ENCODE data around the gene STAG1.
"Not testable (repeated sequence)": the region's sequence is repeated elsewhere in the genome, so short reads cannot be mapped to it uniquely, and the experiment has no call there.

Gene STAG1

DNA sequence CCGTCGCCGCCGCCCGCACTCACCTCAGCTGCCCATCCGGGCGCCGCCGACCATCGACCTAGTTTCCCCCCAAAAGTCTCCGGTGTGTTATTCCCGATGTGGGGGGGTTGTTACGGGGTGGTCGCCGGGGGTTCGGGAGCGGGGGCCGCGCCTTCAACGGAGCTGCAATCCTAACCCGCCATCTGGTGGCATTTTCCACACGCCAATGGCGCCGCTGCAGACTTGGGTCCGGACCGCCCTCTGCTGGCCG is at the start of gene STAG1:
STAG1 (minus strand) TSS at position 207 of the 250 bp plus-strand sequence. CDS start 121,480 bp downstream, outside the sequence.
- no peak for DNase-seq

DNA sequence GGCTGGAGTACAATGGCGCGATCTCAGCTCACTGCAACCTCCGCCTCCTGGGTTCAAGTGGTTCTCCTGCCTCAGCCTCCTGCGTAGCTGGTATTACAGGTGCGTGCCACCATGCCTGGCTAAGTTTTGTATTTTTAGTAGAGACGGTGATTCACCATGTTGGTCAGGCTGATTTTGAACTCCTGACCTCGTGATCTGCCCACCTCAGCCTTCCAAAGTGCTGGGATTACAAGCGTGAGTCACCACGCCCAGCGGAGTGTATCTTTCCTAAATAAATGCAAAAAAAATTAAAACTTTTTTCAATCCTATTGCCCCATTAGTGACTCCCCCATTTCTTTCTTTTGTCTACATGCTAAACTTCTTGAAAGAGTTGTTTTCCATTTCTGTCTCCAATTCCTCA is 49.0 kb upstream of the STAG1 start:
- DNase-seq, result not testable (repeated sequence)

DNA sequence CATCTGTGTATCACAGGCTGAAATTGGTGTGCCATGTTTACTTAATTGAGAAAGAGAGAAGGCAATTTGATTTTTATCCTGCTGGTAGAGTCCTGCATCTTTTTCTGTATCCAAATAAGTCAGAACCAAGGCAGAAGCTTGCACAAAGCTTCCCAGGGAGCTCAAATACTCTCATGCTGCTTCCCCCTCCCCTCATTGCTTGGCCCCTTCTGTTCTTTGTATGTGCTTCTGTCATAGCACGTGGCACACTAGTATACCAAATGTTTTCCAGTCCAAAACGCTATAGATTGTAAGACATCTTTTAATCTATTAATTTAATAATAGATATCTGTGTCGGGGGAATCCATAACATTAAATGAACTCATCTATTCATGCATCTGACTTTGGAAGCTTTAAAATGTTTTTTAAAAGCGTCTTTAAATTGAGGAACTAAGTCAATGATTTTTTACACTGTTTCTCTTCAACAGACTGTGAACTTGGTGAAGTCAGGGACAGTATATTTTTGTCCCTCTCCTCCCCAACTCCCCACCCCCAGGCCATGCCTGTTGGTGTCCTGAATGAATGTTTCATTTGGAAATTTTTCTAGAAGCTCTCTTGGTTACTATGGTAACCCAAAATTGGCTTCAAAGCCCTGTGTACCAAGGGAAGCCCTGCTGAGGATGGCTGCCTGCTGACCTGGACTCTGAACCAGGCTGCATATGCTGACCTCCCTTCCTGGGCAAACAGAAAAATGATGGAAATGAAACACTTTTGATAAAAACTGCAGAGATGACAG is 40.6 kb upstream of the STAG1 start:
- no peak for DNase-seq

DNA sequence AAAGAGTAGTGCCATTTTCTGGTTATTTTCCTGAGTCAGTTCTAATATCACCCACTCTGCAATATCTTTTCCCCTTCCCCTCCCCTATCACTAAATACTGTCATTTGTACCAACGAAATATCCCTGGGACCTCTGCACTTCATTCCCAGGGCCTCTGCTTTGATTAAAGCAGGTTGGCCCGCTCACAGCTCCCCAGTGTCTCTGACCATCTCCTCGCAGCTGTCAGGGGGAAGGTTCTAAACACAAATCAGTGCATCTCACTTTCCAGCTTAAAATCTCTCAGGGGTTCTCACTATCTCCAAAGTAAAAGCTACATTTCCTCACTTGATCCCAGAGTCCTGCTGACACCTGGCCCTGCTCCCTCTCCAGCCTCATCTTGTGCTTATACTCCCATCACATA is 38.6 kb upstream of the STAG1 start:
- no peak for DNase-seq

DNA sequence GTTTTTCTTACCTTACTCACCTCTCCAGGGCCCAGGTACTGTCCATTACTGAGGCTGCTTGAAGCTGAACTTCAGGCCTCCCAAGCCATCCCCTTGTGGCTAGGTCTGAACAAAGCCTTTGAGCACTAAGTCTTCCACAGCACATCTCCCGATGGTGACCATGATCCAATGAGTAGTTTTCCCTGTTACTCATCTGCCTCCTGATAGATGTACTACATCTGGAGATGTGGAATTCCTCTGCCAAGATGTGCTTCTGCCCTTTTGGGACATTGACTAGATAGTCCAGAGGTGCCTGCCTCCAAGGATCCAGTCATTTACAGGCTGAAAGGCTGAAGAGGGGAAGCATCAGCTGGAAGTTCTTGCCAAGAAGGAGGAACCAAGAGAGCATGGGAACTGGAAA is 37.8 kb upstream of the STAG1 start:
- no peak for DNase-seq

DNA sequence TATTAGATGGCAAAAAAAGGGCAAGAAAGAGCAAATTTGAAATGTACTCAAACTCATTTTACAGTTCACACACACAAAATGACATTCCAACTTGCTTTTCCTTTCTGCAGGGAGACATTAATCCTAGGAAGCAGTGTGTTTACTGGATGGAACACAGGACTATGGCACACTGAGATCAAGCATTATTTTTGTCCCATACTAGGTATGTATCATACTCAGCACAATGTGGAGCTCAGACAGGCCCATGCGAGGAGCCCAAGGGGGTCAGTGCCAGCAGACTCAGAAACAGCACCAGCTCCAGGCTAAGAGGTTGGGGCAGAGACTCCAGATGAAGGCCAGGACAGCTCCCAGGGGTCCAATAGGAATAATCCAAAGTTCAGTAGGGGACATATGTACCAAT is 36.0 kb upstream of the STAG1 start:
- no peak for DNase-seq

DNA sequence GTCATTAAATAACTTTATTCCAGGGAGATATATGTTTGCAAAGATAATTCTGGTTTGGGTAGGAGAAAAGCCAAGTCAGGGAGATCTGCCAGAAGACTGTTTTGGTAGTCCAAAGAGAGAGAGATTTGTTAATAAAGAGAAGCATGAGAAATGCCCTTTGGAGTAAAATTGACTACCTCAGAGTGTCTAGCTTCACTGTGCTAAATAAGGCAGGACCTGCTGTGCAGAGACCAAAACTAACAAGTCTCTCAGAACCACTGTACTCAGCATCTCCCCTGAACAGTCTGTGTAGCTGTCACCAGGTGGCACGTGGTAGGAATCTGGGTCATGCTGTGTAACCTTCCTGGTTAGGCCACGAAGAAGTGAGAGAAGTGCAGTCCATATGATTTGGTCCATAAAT is 35.2 kb upstream of the STAG1 start:
- DNase-seq, result peak; percentile 33

DNA sequence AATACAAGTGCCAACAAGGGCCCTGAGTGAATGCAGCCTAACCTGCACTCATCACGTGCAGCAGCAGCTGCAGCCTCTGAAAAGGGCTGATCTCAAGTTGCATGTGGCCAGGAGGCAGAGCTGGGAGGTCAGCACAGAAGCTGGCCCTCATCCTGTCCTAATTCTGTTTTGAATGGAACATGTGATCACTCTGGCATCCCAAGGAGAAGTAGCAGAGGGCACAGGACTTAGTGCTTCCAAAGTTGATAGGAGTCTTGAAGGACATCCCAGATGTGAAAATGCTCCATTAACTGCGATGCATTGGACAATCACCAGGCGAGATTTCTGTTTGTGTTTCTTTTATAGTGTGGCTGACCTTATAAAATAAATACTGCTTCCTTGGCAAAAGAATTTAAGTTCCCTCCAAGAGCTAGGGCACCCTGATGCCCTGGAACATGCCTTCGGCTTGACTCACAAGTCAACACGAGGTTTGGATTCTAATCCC is 31.6 kb upstream of the STAG1 start:
- DNase-seq, result no peak

DNA sequence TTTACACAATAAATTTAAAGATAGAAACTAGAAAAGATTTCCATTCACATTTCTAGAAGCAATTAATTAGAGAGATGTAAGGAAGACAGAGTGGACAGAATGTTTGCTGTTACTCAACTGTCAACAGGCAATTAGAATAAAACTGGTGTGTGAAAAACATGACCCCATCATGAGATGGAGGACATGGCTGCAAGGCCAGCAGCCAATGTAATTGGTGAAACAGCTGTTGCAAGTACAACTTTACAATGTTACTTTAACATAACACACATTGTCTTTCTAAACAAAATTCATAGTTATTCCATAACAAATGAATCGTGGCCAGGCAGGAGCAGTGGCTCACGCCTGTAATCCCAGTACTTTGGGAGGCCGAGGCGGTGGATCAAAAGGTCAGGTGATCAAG is 28.6 kb upstream of the STAG1 start:
- DNase-seq, result no peak

DNA sequence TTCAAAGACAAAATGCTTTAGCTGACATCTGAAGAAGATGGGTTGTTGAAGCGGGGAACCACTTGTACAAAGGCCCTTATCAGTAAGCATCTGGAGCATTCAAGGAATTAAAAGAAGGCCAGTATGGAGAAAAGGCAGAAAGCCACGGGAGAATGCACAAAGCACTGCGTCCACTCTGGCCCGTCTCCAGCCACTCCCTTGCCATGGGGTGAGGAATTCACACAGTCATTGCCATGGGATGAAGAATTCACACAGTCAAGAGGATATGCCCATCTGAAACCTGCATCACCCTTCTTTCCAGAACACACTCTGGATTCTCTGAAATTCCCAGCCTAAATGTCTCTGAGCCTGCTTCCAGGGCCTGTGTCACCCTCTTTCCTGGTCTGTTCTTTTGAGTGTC is 26.7 kb upstream of the STAG1 start:
- DNase-seq, result no peak

DNA sequence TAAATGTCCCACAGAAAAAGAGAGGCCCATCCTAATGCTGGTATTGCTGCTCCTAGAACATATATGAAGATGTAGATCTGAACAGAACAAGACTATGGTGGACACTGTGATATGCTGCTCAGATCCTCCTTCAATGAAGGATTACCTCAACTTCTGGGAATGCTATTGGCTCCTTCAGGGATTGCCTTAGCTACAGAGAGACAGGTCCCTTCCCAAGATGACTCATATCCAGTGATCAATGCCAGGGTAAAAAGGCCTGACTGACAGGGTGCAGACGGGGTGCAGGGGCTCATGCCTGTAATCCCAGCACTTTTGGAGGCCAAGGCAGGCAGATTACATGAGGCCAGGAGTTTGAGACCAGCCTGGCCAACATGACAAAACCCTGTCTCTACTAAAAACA is 20.5 kb upstream of the STAG1 start:
- no peak for DNase-seq

DNA sequence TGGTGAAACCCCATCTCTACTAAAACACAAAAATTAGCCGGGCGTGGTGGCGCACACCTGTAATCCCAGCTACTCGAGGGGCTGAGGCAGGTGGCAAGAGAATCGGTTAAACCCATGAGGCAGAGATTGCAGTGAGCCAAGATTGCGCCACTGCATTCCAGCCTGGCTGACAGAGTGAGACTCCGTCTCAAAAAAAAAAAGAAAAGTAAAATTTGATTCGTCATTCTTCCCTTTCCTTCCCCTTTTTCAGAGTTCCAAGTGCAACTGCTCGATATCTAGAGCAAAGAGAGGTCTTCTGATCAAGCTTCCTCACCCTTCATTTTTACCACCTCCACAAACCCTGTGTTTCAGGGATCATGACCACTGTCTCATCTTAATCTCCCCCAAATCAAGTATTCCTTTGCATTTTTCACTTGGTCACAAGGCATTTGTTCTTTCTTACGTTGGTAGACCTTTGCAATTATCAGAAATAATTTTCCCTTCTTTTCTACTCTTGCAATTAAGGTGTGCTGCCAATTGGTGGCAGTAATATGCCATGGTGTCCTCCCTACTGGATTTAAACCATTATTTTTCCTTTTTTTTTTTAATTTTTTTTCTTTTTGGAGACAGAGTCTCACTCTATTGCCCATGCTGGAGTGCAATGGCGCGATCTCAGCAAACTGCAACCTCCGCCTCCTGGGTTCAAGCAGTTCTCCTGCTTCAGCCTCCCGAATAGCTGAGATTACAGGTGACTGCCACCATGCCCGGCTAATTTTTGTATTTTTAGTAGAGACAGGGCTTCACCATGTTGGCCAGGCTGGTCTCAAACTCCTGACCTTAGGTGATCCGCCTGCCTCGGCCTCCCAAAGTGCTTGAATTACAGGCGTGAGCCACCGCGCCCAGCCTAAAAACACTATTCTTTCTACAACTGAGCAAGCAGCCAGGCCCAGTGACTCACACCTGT is 6.3 kb upstream of the STAG1 start:
- not testable (repeated sequence) for DNase-seq

DNA sequence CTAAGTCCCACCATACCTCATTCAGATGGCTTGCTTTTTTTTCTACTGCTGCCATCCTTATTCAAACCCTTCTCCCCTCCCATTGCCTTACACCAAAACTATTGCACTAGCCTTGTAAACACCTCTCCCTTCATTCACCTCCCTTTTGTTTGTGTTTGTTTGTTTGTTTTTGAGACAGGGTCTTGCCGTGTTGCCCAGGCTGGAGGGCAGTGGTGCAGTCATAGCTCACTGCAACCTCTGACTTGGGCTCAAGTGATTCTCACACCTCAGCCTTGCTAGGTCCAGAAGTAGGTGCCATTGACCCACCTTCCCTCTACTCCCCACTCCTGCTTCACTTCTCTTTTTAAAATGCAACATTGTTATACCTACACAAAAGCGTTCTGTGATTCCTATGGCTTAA is 3.0 kb upstream of the STAG1 start:
- DNase-seq, result no peak

DNA sequence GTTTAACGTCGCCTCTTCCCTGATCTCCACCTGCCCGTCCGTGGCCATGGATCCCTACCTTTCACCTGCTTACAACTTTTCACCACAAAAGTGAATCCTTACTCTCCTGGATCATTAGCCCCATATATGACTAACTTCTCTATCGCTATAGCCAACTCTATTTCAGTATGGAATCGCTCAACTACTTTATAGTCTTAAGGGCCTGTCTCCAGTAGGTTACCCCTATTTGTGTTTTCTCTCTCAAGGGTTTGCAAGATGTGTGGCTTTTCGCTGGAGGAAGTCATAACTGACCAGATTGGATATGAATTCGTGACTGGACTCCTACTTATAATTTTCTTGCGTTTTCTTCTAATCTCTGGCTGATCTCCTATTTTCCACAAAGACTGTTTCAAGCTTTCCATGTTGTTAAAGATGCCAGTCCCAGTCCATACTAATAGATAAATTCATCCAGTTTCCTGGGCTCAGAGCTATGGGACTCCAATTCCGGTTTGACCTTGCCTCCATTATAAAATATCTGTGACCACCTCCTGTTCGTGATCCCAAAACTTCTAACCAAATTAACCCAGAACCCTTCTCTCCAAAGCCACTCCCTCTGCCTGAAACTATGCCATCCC is 1.3 kb upstream of the STAG1 start:
- no peak for DNase-seq

DNA sequence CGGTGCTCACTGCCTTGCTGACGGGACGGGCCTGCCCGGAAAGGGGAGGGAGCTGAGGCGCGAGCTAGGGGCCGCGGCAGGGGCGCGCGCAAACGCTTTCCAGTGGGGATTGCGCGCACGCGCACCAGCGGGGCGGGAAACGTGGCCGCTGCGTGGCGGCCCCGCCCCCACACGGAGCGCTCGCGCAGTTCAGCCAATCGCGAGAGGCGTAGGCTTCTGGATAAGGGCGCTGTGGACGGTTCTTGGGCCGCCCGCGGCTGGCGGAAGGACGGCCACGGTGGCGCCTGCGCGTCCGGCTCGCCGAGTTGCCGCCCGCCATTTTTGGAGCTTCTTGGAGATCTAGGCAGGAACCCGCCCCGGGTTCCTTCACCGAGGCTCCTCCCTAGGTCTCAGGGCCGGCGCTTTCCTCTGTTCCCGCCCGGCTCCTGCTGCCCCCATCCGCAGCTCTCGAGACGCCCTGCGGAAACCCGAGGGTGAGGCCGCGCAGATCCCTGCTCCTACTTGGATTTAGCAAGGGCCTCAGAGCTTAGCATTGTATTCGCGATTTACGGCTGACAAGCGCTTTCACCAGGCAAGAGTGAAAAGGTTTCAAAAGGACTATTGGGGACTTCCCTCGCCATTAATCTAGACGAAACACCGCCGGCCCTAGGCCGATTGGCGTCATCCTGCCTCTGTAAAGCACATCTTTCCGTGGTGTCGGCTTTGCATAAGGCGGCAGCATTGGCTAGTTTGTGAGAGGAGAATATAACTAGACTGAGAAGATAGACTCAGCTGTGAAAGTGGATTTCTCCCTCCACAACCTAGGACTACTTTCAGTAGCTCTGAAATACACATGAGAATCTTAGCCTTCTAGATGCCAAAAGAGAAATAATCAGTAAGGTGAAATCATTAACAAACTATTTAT is 496 bp upstream of the STAG1 start:
- DNase-seq, result peak; percentile 99

DNA sequence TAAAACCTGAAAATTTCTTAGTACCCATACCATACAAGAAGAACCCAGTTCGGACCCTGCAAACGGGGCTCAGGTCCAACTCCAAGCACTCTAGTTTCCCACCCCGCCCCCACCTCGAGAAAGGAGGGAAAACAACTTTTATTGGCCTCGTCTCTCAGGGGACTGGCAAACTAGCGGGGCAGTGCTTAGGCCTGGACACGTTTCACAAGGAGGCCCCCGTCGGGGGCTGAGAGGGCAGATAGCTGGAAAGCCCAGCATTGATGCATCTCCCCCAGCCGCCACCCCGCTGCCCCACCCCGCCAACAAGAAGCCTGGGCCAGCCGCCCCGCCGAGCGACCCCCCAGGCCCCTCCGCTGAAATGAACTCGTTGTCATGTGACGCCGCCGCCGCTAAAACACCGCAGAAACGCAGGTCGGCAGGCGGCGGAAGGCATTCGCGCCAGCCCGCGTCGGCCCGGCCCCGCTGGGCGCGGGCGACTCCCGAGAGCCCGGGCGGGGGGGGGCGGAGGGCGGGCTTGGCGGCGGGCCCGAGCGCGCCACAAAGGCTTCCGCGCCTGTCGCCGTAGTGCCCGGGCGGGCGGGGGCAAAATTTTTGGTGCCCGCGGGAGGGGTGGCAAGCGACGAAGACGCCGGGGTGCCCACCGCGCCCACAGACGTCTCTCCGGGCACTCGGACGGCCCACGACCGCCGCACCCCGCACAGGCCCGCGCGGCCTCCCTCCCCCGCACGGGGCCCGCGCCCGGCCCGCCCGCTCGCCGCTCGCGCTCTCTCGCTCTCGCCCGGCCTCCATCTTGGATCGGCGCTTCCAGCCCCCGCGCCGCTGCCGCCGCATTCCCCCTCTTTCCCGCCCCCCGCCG is 634 bp downstream of the STAG1 start:
- DNase-seq, result peak; percentile 73

DNA sequence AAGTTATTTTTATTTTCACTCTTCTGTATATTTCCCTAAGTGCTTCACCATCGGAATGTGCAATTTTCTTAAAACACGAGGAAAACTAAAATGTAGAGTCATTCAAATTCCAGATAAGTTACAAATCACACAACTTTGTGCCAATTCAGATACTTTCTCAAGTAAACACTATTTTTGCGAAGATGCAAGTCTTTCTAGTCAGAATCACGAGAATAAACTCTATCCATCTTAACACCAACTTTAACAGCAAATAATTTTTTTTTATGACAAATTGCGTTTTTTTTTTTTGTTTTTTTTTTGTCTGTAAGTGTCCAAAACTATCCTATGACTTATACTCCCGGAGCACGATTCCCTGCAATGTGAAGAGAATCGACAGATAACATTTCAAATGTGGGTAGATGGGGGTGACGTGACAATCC is 1.3 kb downstream of the STAG1 start:
- DNase-seq, result no peak

DNA sequence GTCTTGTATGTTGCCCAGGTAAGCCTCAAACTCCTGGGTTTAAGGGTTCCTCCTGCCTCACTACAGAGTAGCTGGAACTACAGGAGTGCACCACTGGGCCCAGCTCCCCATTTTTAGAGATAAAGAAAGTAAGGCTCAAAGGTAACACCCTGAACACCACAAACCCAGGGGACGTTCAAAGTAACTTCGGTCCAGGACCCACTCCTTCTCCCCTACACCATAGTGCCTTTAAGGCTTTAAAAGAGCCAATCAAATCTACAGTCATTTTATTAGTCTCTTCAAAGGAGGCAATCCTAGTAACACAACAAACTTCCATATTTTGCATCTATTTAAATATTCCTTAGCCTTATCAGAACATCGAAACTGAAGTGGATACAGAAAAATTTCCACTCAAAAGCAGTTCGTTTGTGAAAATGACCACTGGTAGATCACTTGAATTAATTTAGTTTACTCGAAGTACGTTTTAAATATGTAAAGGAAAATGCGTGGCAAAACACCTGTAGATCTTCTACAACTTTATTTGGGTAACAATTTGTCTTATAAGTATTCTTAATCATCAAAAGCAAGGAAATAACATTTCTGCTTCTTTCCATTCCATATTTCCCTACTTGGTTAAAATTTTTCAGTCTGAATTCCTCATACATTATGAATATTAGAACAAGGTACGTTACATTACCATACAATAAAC is 1.8 kb downstream of the STAG1 start:
- DNase-seq, result peak; percentile 35

DNA sequence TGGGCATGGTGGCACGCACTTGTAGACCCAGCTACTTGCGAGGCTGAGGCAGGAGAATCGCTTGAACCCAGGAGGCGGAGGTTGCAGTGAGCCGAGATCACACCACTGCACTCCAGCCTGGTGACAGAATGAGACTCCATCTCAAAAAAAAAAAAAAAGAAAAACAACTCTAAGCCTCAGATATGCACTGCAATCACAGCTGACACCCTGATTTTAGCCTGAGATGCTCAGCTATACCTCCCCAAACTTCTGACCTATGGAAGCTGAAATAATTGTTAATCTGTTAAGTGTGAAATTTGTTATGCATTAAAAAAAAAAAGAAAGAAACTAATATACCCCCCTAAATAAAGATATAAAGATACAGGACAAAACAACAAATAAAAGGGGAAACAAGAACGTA is 2.6 kb downstream of the STAG1 start:
- not testable (repeated sequence) for DNase-seq

DNA sequence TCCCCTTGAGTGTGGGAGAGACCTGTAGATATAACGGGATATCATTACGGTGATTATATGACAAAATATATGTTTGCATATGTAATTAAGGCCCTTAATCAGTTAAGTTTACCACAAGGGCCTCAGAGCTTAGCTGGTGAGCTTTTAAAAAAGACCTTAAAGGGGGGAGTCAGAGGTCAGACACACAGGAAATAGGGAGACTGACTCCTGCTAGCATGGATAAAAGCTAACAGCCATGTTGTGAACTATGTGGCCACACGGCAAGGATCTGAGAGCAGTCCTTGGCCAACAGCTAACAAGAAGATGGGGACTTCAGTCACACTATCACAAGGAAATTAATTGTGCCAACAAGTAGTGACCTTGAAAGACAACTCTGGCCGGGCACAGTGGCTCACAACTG is 3.1 kb downstream of the STAG1 start:
- no peak for DNase-seq

DNA sequence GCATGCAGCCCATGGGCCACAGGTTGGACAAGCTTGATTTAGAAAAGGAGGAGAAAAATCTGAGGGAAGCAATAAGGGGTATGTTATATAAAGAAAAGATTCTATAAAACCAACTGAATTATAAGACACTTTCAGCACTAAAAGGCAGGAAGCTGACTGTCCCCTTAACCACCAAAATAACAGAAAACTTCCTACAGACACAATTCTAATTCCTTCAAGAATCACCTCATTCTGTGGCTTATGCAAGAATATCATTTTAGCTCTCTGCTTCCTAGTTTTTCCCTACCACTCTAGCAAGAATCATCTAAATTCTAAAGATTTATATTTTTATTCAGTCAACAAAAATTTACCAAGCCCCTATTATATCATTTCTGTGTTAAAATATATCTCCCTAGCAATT is 6.3 kb downstream of the STAG1 start:
- no peak for DNase-seq

Data from CD4-positive, alpha-beta T cell treated with Interleukin-21 for 1 hour (primary cell).